ENCODE measurements around the gene CREB5. TPM values are rescaled to one million over a fixed set of nuclear protein-coding genes. Genes with fewer than 3 reads are reported as not detected.

Gene CREB5
- total RNA-seq, 1 donor from 2014 or later, result 13.6 TPM

DNA sequence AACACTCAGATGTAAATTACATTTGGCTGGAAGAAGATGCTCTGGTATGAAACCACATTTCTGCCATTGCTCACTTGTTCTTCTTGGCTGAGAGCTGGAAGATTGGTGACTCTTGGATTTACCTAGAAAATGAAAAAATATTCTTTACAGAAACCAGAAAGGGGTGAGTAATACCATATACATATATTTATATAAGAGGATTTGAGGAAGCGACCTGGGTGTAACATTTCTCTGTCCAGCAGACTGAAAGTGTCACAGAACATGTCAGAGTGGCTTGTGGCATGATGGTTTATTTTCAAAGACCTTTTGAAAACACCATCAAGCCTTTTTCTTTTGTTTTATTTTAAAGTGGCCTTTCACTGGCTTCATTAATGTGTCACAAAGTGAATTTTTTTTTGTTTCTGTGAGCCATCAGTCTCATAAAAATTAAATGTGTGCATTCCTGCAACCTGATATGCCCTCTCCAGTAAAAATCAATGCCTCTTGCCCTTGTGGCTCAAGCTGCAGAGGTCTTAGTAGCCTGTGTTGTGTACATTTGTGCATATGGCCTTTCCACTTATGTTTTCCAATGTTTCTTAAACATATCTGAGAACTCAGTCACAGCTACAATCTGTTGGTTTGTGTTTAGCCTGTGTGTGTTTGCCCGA is 23.5 kb downstream of the CREB5 start:
- no peaks in the 10 kb centered on the region for H3K9me3 Mint-ChIP-seq
- H3K36me3 Mint-ChIP-seq, result no peaks in the 10 kb centered on the region
- H3K27me3 Mint-ChIP-seq (ENCODE audit: low read depth), result peaks cover 13% of the 10 kb centered on the region
- no peak overlapping the region for H3K4me3 Mint-ChIP-seq
- TF ChIP-seq, protein P1, sequence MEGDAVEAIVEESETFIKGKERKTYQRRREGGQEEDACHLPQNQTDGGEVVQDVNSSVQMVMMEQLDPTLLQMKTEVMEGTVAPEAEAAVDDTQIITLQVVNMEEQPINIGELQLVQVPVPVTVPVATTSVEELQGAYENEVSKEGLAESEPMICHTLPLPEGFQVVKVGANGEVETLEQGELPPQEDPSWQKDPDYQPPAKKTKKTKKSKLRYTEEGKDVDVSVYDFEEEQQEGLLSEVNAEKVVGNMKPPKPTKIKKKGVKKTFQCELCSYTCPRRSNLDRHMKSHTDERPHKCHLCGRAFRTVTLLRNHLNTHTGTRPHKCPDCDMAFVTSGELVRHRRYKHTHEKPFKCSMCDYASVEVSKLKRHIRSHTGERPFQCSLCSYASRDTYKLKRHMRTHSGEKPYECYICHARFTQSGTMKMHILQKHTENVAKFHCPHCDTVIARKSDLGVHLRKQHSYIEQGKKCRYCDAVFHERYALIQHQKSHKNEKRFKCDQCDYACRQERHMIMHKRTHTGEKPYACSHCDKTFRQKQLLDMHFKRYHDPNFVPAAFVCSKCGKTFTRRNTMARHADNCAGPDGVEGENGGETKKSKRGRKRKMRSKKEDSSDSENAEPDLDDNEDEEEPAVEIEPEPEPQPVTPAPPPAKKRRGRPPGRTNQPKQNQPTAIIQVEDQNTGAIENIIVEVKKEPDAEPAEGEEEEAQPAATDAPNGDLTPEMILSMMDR (IDR thresholded peaks at IDR 0.05; ENCODE audit: unreplicated experiment), result no peak
- DNase-seq (ENCODE audit: low spot score in 2 of 2, unreplicated experiment in 2 of 2), result no peak
- no peak overlapping the region for H3K27ac Mint-ChIP-seq
- peaks cover 36% of the 10 kb centered on the region for H3K4me1 Mint-ChIP-seq

DNA sequence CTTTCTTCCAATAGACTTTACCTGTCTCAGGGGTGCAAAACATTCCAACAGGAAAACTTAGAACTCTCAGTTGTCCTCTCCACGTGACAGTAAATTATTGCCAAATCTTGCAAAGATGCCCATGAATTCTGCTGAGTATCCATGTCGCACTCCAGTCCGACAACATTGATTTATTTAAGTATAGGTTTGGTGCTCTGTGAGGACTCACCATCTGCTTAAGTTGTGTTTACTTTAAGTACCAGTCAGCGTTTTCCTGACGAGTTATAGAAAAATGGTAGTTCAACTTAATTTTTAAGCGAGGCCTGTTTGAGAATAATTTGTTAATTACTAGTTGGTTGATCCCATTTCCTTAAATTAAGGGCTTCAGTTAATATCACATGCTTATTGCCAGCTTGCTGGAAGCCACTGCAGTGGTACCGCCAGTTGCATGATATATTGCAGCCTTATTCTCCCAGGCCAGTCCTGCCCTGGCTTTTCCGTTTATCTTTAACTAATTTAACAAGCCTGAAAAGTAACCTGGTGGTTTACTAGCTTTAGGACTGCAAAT is 27.8 kb downstream of the CREB5 start:
- Mint-ChIP-seq H3K4me3 (no peak overlapping the region), H3K9me3 (peaks cover 10% of the 10 kb centered on the region)

DNA sequence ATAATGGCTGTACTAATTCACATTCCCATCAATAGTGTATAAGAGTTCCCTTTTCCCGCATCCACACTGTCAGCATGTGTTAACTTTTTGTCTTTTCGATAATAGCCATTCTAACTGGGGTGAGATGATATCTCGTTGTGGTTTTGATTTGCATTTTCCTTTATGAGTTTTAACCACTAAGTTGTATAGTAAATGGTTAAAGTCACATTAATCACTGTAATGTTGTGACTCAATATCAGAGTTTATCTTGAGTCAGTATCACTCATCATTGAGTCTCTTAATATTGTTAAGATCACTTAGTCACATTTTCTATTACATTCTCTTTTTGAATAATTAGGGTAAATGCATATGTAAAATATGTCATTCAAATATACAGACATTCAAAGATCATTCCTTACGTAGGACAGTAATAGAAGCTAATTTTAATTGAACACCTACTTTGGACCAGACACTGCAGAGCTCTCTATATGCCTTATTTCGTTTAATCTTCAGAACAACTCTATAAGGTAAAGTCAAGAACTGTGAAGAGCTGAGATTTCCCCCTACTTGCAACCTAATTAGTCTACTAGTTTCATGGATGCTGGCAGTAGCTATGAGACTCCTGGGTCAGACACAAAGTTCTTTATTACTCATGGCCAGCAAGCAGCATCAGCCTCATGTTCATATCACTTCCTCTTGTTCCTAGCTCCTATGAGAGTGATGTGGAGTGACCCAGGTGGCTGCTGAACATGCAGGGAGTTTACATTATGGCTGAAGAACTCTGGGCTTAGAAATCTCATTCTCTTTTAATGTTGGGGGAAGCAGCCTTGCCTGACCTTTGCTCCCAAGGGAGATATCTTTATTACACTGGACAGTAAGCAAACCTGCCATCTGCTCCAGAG is 30.5 kb downstream of the CREB5 start:
- Mint-ChIP-seq H3K4me1 (no peaks in the 10 kb centered on the region), H3K27me3 (ENCODE audit: low read depth) (peaks cover 18% of the 10 kb centered on the region), H3K4me3 (no peak overlapping the region), H3K9me3 (peaks cover 10% of the 10 kb centered on the region), H3K36me3 (no peaks in the 10 kb centered on the region), H3K27ac (no peak overlapping the region)
- TF ChIP-seq, protein P1 (IDR thresholded peaks at IDR 0.05; ENCODE audit: unreplicated experiment), result no peak
- DNase-seq (ENCODE audit: low spot score in 2 of 2, unreplicated experiment in 2 of 2), result no peak

More for the DNA sequence above, 27.8 kb downstream of the CREB5 start:
- Mint-ChIP-seq H3K27ac (no peak overlapping the region), H3K4me1 (peaks cover 11% of the 10 kb centered on the region), H3K27me3 (ENCODE audit: low read depth) (peaks cover 13% of the 10 kb centered on the region), H3K36me3 (no peaks in the 10 kb centered on the region)
- no peak for DNase-seq (ENCODE audit: low spot score in 2 of 2, unreplicated experiment in 2 of 2)
- TF ChIP-seq, protein P1 (IDR thresholded peaks at IDR 0.05; ENCODE audit: unreplicated experiment), result no peak

DNA sequence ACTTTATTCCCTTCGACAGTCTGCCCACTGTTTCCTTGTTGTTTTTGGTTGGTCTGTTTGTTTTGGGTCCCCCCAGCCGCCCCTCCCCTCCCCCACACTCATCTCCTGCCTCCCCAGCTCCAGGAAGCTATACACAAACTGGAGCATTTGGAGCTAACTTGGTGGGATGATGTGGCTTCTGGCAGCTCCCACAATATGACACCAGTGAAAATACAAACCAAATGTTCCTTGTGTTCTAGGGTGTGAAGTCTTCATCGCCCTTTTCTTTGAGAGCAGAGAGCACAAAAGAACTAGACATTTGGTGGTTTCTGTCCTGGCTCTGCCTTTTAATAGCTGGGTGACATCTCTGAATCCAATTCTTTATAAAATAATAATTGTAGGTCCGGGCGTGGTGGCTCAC is 33.8 kb downstream of the CREB5 start:
- TF ChIP-seq, protein P1 (IDR thresholded peaks at IDR 0.05; ENCODE audit: unreplicated experiment), result no peak
- Mint-ChIP-seq H3K27me3 (ENCODE audit: low read depth) (peaks cover 13% of the 10 kb centered on the region), H3K27ac (no peak overlapping the region), H3K9me3 (peaks cover 10% of the 10 kb centered on the region), H3K4me3 (no peak overlapping the region), H3K36me3 (no peaks in the 10 kb centered on the region), H3K4me1 (no peaks in the 10 kb centered on the region)
- no peak for DNase-seq (ENCODE audit: low spot score in 2 of 2, unreplicated experiment in 2 of 2)

DNA sequence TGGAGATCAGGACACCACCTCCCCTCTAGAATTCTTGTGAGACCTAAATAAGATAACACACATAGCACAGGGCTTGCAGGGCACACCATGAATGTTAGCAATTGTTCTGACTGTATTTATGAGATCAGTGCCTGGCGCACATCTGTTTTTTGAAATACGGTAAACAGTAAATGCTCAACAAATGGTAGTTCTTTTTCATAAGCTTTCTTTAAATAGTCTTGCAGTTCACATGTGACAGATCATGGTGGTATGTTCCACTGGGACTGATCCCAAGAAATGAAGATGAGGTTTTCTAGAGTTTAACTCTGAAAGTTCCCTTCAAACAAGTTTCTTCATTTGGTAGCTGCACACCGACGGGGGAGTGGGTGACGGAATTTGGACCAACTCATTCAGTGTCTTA is 34.8 kb downstream of the CREB5 start:
- Mint-ChIP-seq H3K4me3 (no peak overlapping the region), H3K27me3 (ENCODE audit: low read depth) (peaks cover 13% of the 10 kb centered on the region), H3K9me3 (peaks cover 8% of the 10 kb centered on the region), H3K36me3 (no peaks in the 10 kb centered on the region), H3K4me1 (no peaks in the 10 kb centered on the region), H3K27ac (no peak overlapping the region)
- DNase-seq (ENCODE audit: low spot score in 2 of 2, unreplicated experiment in 2 of 2), result no peak
- TF ChIP-seq, protein P1 (IDR thresholded peaks at IDR 0.05; ENCODE audit: unreplicated experiment), result no peak

Data from mesothelial cell of epicardium (in vitro differentiated cells).